NOMO-1 treated with DMSO at 0.1 percent for 48 hours (cell line): ENCODE measurements around the gene TTYH2.
"Not testable (repeated sequence)": the region's sequence is repeated elsewhere in the genome, so short reads cannot be mapped to it uniquely, and the experiment has no call there.

ENCODE experiments used
- DNase-seq: peaks from one replicate; lab custom pipeline; 2025; ENCODE audit not compliant: unreplicated experiment; lab: John Stamatoyannopoulos, UW

TTYH2 gene, protein sequence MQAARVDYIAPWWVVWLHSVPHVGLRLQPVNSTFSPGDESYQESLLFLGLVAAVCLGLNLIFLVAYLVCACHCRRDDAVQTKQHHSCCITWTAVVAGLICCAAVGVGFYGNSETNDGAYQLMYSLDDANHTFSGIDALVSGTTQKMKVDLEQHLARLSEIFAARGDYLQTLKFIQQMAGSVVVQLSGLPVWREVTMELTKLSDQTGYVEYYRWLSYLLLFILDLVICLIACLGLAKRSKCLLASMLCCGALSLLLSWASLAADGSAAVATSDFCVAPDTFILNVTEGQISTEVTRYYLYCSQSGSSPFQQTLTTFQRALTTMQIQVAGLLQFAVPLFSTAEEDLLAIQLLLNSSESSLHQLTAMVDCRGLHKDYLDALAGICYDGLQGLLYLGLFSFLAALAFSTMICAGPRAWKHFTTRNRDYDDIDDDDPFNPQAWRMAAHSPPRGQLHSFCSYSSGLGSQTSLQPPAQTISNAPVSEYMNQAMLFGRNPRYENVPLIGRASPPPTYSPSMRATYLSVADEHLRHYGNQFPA

DNA sequence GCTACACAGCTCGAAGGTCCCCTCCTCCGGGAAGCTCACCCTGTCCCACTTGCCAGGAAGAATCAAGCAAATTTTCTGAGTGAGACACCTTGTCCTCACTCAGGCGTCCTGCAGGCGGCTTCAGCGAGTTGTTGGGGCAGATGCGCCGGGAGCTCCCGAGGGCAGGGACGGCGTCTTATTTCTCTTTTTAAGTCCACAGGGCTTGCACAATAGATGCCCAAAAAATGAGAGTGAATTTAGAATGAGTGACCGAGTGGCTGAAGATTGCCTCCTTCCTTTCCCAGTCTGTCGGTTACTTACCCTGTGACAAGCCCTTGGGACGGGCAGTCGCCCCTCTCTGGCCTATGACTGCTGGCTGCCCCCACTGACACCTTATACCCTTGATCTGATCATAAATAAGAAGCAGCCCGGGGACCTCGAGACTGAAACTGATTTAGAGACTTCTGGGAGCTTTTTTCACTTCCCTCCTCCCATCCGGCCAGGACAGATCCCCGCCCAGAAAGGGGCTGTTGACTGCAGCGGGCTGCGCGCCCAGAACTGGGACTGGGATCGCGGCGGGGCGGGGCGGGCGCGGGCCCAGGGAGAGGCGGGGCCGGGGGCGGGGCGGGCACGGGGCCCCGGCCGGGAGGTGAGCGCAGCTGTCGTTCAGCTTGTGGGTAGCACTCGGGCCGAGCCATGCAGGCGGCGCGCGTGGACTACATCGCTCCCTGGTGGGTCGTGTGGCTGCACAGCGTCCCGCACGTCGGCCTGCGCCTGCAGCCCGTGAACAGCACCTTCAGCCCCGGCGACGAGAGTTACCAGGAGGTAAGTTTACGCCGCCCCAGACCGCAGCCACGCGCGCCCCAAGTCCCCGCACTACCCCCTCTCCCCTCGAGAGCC is at the start of gene TTYH2:
TTYH2 (plus strand) TSS at position 659 of the 879 bp plus-strand sequence; CDS start at position 676, 17 bp downstream.
- peak; percentile 94 for DNase-seq

DNA sequence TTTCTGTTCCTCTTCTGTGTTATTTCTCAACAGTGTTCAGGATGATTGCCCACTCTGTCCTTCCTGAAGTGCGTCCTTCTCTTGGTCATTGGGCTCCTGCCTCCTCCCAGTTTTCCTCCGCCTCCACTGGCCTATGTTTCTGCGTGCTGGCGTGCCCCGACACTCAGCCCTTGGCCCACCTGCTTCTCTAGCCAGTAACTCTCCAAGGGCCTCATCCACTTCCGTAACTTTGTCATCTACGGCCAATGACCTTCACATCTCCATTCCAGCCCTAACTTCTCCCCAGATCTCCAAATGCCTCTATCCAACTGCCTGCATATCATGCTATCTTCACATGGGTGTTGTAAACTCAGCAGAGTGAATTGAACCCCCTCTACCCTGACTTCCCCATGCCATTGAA is 49.5 kb upstream of the TTYH2 start:
- DNase-seq: no peak

DNA sequence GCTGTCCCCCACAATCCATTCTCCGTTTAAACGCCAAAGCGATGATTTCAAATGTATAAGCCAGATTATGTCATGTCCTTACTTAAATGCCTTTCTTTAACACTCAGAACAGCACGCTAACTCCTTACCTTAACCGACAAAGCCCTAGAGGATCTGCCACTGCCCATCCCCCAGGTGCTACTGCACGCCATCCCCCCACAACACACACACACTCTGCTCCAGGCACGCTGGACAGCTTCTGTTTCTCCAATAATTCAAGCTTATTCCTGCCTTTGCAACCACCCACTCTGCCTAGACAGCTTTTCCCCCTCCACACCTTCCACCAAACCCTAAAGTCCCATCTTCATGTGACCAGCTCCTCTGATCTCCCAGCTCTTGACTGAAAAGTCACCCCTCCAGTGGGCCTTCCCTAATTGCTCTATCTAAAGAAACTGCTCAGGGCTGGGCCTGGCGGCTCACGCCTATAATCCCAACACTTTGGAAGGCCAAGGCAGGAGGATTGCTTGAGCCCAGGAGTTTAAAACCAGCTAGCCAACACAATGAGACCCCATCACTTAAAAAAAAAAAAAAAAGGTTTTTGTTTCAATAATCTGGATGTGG is 48.8 kb upstream of the TTYH2 start:
- DNase-seq: no peak

DNA sequence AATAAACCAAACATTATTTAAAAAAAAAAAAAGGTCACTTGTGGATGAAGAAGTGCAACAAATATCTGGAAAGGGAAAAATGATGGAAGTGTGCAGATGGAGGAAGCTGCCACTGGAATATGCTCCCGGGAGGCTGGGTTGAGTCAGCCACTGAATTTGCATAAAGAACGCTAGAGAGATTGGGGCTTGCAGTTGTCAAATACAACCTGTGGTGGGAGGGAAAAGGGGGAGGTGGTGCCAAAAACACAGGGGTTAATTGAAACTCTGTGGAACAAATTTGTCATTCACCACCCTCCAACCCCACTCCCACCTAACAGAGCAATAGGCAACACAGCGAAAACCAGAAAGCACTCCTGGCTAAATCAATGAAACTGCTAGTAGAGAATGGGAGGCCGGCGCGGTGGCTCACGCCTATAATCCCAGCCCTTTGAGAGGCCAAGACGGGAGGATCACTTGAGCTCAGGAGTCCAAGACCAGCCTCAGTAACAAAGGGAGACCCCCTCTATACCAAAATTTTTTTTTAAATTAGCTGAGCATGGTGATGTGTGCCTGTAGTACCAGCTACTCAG is 47.5 kb upstream of the TTYH2 start:
- DNase-seq: no peak

DNA sequence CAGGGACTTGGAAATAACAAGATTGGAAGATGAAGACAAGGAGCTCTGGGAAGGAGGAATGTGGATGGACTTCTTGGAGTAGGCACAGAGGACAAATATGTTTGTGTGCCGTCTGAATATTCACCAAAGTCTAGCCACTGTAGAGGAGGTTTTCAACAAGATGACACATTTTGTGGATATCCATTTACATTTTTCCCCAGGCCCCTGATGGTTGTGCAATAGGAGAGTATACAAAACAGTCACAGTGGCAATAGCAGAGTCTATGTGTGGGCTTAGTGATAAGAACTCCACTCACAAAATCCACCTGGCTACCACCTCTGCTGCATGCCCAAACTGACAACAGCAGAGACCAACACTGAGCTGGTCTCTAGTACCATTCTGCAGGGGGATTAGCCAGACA is 42.4 kb upstream of the TTYH2 start:
- no peak for DNase-seq

DNA sequence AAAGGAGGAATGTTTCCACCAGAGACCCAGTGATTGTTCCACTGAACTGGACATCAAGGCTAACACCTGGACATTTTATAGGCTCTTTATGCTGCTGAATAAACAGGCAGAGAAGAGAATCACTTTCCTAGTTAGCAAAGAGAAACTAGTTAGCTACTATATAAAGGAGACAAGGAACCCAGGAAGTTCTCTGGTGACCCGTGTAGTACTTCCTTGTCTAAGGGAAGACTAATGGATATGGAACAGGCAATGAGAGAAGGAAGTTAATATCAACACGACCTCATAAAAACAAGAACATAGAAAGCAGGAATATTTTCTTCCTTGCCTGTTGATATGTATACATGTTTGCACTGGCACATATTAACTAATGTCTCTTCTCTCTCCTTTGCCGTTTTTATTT is 40.7 kb upstream of the TTYH2 start:
- DNase-seq: no peak

DNA sequence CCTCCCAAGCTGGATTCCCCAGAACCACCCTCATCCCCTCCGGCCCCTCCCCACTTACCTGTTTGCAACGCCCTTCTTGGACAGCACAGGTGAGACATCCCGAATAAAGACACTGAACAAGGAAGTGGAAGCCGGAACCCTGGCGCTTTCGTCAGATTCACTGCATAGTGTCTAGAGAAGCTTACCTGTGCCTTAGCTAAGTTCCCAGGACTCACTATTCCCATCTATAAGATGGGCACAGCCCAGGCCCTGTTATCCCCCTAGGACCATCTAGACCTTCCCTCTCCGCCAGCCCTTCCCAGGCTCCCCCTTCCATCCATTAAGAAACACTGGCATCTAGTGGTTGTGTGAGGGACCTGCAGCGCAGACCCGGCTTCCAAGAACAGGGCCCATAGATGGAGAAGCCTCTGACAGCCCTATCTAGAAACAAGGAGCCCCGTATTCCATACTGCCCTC is 36.8 kb upstream of the TTYH2 start:
- DNase-seq: peak; percentile 26

DNA sequence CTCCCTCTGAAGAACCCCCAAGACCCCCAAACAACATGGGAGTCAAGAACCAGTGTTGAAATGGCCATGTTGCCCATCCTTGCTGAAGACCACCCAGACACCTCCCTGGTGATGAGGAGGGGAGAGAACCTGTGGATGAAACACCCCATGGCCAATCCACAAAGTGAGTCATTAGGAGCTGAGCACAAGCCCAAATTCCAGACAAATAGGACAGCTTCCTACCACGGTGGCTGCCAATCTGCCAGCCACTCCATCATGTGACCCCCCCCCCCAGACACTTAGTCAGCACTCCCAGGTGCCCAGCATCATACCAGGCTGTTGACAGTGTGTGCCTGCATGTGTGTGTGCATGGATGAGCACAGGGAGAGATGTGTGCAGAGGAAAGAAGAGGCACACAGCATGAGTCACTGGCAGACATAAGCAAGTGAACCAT is 36.3 kb upstream of the TTYH2 start:
- DNase-seq: no peak

DNA sequence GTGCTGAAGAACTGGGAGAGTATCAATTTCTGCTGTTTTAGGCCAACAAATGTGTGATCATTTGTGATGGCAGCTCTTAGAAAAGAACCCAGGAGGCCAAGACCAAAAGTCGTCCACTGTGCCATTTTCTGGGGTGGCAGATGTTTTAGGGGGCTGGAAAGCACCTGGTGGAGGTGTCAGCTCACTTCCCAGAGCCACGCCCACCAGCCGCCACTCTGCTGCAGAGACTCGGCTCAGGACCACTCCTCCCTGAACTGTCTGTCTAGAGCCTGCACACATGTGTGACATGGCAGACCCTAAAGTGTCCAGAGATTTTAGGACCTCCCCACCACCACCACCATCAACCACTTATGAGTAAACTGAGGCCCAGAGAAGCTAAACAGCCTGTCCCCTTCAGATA is 33.8 kb upstream of the TTYH2 start:
- no peak for DNase-seq

DNA sequence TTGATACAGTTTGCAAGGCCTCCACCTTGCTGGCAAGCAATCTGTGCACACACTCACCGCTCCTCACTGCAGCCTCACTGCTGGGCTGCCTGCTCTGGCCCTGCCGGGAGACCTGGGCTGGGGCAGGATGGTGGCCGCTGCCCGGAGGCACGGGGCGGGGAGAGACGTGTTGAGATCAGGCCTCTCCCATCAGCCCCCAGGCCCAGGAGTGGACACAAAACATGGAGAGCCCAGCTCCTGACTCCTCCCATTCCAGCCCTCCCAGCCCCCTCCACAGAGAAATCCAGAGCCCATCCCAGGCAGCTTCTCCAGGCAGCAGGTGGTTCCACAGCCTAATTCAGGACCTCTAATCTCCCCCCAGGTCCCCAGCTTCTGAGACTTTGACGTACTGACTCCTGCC is 33.0 kb upstream of the TTYH2 start:
- DNase-seq: no peak

DNA sequence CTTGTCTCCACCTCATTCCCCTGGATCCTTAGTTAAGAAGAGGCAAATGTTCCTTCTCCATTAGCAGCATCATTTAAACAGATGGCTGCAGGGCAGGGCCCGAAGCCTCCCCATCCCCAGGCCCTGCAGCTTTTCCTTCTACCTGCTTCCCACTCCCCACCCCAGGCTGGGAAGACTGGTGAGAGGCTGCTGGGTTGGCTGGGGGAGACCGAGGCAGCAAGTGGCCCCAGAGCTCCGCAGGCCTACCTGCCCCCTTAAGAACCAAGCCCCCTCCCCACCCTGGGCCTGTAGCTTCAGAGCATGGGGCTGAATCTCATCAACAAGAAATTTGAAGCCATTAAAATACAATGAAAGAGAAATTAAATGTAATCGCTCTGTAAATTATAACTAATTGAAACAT is 32.0 kb upstream of the TTYH2 start:
- no peak for DNase-seq

DNA sequence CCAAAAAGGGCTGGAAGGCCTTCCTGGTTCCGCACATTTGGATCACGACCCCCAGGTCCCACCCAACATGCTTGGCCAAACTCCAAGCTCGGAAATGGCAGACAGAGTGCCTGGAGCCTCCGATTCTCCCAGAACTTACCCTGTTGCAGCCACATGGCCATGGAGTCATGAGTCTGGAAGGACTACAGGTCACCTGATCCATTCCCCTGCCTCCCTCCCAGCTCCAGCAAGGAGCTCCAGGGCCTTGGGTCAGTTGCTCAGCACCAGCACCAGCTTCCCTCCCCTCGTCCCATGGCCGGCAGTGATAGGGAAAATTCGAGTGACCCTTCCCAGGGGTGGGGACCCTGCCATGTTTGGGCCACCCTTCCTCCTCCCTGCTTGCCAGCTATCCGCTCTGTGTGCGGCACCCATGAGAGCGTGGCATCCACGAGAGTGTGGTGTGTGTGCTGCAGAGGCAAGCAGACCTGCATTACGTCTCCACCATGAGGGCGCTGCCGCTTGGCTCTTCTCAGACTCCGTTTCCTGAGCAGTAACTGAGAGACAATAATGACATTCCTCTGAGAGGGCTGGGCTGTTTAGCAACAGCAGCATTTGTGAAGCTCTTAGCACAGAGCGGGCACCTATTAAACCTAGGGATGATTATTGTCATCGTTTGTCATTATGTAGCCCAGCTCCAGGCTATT is 31.2 kb upstream of the TTYH2 start:
- no peak for DNase-seq

DNA sequence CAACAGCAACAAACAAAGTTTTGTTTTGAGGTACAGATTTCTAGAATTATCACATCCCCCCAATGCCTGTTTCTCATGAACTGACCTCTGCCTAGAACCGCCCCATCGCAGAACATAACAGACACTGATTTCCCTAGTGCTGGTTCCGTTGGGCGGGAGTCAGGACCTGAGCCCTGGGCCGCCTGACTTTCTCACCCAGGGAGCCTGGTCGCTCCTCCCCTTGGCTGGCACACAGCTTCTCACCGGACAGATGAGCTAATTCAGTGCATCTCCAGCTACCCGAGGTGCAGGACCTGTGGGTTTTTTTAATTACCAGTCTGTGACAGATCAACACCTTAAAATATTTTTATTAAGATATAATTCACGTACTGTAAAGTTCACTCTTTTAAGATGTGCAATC is 30.0 kb upstream of the TTYH2 start:
- no peak for DNase-seq

DNA sequence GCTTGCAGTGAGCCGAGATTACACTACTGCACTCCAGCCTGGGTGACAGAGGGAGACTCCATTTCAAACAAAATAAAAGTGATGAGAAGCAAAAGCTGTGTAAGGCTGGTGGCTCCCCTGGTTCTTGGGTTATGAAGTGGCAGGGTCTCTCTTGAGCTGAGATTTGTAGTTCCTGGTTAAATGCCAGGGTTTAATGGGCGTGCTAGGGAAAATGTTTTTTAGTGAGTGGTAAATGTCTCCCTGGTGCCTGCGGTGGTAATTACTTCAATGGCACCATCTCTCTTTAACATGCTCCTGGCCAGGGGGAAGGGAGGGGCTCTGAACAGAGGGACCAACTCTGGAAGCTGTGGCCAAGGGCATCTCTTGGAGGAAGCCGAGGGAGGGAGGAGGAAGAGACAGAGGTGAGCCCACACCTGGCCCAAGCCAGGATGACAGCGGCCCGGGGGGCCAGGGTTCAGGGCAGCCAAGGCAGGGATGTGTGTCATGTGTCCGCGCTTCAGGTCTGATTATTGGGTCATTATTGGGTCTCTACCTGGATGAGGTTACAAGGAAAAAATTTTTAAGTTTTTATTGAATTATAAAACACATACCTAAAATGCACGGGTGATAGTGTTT is 27.7 kb upstream of the TTYH2 start:
- no peak for DNase-seq

DNA sequence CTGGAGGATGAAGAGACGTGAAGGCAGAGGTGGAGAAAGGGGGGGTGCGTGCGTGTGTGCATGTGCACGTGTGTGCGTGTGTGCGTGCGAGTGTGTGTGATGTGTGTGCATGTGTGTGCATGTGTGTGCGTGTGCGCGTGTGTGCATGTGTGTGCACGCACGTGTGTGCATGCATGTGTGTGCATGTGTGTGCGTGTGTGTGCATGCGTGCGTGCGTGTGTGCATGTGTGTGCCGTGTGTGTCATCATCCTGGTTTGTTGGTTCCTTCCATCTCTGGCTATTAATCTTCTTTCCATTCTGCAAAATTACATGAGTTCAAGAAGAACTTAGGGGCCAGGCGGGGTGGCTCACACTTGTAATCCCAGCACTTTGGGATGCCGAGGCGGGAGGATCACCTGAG is 26.9 kb upstream of the TTYH2 start:
- DNase-seq: no peak

DNA sequence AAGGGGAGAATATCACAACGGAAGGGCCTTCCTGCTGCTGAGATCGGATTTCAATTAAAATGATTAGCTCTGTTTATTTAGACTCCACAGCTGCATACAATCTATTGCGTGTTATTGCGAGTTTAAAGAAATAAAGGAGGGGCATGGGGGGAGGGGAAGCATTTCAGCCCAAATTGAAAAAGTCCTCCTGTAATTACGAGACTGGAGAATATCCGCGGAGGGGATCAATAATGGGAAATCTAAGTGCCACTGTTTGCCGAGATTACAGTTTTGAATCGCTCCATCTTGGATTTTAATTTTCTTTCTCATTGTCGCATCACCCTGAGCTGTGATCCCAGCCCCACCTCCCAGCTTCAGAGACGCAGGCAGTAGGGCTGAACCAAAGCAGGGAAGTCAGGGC is 25.6 kb upstream of the TTYH2 start:
- no peak for DNase-seq

DNA sequence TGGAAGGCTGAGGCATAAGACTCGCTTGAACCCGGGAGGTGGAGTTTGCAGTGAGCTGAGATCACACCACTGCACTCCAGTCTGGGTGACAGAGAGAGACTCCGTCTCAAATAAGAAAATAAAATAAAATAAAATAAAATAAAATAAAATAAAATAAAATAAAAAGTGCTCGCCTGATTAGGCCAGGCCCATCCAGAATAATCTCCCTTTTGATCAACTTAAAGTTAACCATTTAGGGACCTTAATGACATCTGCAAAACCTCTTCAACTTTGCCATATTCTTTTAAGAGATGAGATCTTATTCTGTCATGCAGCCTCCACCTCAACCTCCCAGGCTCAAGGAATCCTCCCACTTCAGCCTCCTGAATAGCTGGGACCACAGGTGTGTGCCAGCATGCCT is 24.7 kb upstream of the TTYH2 start:
- DNase-seq: not testable (repeated sequence)

DNA sequence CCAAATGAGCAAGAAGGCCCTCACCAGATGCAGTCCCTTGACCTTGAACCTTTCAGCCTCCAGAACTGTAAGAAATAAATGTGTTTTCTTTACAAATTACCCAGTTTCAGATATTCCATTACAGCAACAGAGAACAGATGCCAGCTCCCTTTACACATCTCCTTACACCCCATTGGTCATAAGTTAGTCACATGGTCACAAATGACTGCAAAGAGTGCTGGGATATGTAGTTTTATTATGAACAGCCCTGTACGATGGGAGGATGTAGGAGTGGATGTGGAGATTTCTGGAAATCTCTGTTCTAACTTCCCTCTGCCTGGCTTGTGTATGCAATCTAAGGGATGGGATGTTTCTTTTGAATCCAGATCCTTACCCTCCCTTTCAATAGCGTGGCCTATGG is 23.2 kb upstream of the TTYH2 start:
- DNase-seq: peak; percentile 29

DNA sequence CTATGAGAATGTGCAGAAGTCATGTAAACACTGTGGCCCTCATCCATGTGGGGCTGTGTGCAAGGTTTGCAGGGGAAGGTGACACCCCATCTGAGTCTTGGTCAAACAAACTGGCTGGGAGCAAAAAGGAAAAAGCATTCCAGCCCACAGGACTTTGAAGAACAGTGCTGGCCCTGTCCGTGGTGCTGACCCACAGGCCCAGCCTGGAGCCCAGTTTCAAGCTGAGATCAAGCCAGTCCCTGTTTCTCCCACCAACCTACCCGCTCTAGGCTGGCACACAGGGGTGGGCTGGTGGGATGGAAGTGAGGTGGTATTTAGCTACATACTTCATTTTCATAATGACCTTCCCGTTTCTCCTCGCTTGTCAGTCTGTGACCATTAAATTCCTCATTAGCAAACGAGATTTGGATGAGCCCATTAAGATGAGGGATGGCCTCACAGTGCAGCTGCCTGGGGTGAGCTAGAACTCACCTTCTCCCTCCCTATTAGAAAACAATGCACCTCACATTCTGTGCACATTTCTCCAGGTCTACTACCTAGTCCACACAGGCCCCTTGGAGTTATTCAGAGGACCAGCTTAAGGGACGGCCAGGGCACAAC is 22.5 kb upstream of the TTYH2 start:
- no peak for DNase-seq
